HepG2 (cell line): Measurements from ENCODE around the gene UBFD1. TPM values are rescaled to one million over a fixed set of nuclear protein-coding genes. Genes with fewer than 3 reads are reported as not detected.

Experiments used
- BHLHE40 ChIP-seq: IDR thresholded peaks from 2 replicates; pipeline ENCODE4 v1.6.1; 2011; ENCODE audit warnings: low read length, improper control_type of control experiment
- CBX5 ChIP-seq: sonication (generic); formaldehyde crosslinking; IDR thresholded peaks from 2 replicates; pipeline ENCODE4 v1.4.0; 2020; ENCODE audit warnings: missing genetic modification reagents, borderline replicate concordance
- FIP1L1 ChIP-seq: fragments of 200-400 bp; formaldehyde crosslinking; IDR thresholded peaks from 2 replicates; pipeline ENCODE4 v1.6.1; 2018; ENCODE audit warnings: low read depth, mild to moderate bottlenecking, low read length, moderate library complexity, borderline replicate concordance; ENCODE audit not compliant: insufficient read depth
- GTF3A ChIP-seq: sonication (generic); formaldehyde crosslinking; conservative IDR thresholded peaks from 2 replicates; pipeline ENCODE4 v1.4.0; 2020; ENCODE audit warnings: mild to moderate bottlenecking, missing genetic modification reagents
- KAT7 ChIP-seq: IDR thresholded peaks from 2 replicates; pipeline ENCODE4 v1.6.1; 2018; ENCODE audit warnings: borderline replicate concordance, missing compliant biosample characterization
- KDM5A ChIP-seq: fragments of 200-600 bp; sonication (generic); IDR thresholded peaks from 2 replicates; pipeline ENCODE4 v1.7.0; 2018; ENCODE audit warnings: antibody characterized with exemption, mild to moderate bottlenecking, low read length, borderline replicate concordance
- KLF12 ChIP-seq: sonication (generic); formaldehyde crosslinking; IDR thresholded peaks from 2 replicates; pipeline ENCODE4 v1.4.0; 2020; ENCODE audit warnings: missing genetic modification reagents, borderline replicate concordance
- NFE2L1 ChIP-seq: sonication (generic); formaldehyde crosslinking; IDR thresholded peaks from 2 replicates; pipeline ENCODE4 v1.4.0; 2020; ENCODE audit warnings: missing genetic modification reagents, mild to moderate bottlenecking, borderline replicate concordance
- NR2F2 ChIP-seq: IDR thresholded peaks from 2 replicates; pipeline ENCODE4 v1.6.1; 2012; ENCODE audit warnings: low read depth, inconsistent platforms, borderline replicate concordance
- SIX4 ChIP-seq: sonication (generic); formaldehyde crosslinking; IDR thresholded peaks from 2 replicates; pipeline ENCODE4 v1.4.0; 2020; ENCODE audit warnings: missing genetic modification reagents
- SMYD3 ChIP-seq: sonication (generic); formaldehyde crosslinking; IDR thresholded peaks from 2 replicates; pipeline ENCODE4 v1.8.1; 2023; ENCODE audit warnings: mild to moderate bottlenecking, missing genetic modification reagents
- ZFP62 ChIP-seq: sonication (generic); formaldehyde crosslinking; IDR thresholded peaks from 2 replicates; pipeline ENCODE4 v1.4.0; 2020; ENCODE audit warnings: missing genetic modification reagents
- ZNF160 ChIP-seq: sonication (generic); formaldehyde crosslinking; IDR thresholded peaks from 2 replicates; pipeline ENCODE4 v1.8.0; 2022; ENCODE audit warnings: mild to moderate bottlenecking, inconsistent platforms, missing genetic modification reagents
- ZNF282 ChIP-seq: fragments of 450-650 bp; IDR thresholded peaks from 2 replicates; pipeline ENCODE4 v1.6.1; 2018; ENCODE audit not compliant: partially characterized antibody
- ZNF331 ChIP-seq: sonication (generic); formaldehyde crosslinking; IDR thresholded peaks from 2 replicates; pipeline ENCODE4 v1.4.0; 2020; ENCODE audit warnings: missing genetic modification reagents
- ZNF724P ChIP-seq: sonication (generic); formaldehyde crosslinking; IDR thresholded peaks from 2 replicates; pipeline ENCODE4 v1.8.0; 2022; ENCODE audit warnings: missing genetic modification reagents, borderline replicate concordance
- ZNF782 ChIP-seq: sonication (generic); formaldehyde crosslinking; IDR thresholded peaks from 2 replicates; pipeline ENCODE4 v1.4.0; 2020; ENCODE audit warnings: missing genetic modification reagents, mild to moderate bottlenecking, borderline replicate concordance
- polyA plus RNA-seq, 8 experiments: library from polyadenylated mRNA; depleted of rRNA in 3 of 8; stranded (reverse) in 7 of 8; unstranded in 1 of 8; fragments of >200 nt; fragmentation: Illumina TruSeq in 4 of 8; extraction: Trizol in 4 of 8; gene quantifications; 2 replicates each; pipeline versions ENCODE4 v1.2.1 to v1.2.3, GENCODE V29; 2011 to 2016; ENCODE audit warnings: low read depth in 4 of 8, missing spikeins in 1 of 8, mixed read lengths in 1 of 8; ENCODE audit not compliant: insufficient read depth in 1 of 8
- total RNA-seq, 5 experiments: library from RNA; depleted of rRNA; stranded (reverse); fragments of >200 nt; fragmentation: Illumina TruSeq; extraction: Trizol; gene quantifications; 2 replicates each; pipeline ENCODE4 v1.2.3, GENCODE V29; 2016; ENCODE audit warnings: low read depth in 1 of 5
- TF ChIP-seq, protein P1 (sequence below): sonication (generic); formaldehyde crosslinking; IDR thresholded peaks from 2 replicates; pipeline ENCODE4 v1.8.1; 2023; ENCODE audit warnings: mild to moderate bottlenecking, missing genetic modification reagents
- TF ChIP-seq, protein P2 (sequence below): IDR thresholded peaks from 2 replicates; pipeline ENCODE4 v1.6.1; 2016; ENCODE audit warnings: missing biosample characterization, missing genetic modification reagents, low read depth
- TF ChIP-seq, protein P3 (sequence below): sonication (generic); formaldehyde crosslinking; IDR thresholded peaks from 2 replicates; pipeline ENCODE4 v1.4.0; 2020; ENCODE audit warnings: mild to moderate bottlenecking, missing genetic modification reagents

The UBFD1 gene
- total and polyA plus RNA-seq, 2 of the 13 experiments (the other 11 are each of a cell fraction or from before 2014, with no cell fraction given): 100 to 111 TPM

DNA sequence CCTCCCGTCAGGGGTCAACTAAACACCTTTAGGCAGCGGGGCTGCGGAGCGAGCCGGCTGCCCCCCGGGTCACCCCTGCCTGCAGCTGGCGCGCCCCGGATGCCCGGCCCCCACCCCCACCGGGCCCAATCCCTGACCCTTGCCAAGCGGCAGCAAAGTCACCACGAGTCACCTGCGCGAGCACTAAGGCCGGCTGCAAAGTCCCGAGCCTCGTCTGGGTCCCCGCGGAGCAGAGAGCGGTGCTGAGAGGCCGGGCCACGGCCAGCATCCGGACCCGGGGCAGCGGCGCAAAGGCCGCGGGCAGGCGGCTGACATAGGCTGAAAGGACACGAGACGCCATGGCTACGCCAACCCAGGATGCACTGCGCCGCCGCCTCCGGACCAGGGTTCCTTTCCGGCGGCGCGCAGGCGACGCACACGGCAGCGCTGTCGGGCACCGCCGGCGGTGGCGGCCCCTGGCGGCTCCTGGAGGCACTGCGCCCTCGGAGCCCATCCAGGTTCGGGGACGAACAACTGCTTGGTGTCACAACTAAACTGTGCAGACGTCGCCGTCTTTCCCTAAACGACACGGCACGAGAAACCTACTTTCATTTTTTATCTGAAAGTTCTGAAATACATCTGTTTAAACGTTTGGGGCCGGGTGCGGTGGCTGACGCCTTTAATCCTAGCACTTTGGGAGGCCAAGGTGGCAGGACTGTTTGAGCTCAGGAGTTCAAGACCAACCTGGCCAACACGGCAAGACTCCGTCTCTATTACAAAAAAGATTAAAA, 38.6 kb downstream of the UBFD1 start, which contains the start of gene NDUFAB1 (continued):
- TF ChIP-seq KLF12 (peak; percentile 80), FIP1L1 (peak; percentile 59; the same call in 1 of the 2 replicates), ZNF282 (no peak), ZNF782 (no peak; the same call in 1 of the 2 replicates), SMYD3 (CRISPR knock-in tag) (no peak; the same call in 1 of the 2 replicates), KDM5A (peak; percentile 94), ZFP62 (CRISPR knock-in tag) (peak; percentile 99), GTF3A (CRISPR knock-in tag) (peak; percentile 79; the same call in 1 of the 2 replicates), KAT7 (CRISPR knock-in tag) (peak; percentile 98), NFE2L1 (CRISPR knock-in tag) (peak; percentile 90; the same call in 1 of the 2 replicates), ZNF331 (CRISPR knock-in tag) (peak; percentile 93), NR2F2 (peak; percentile 36; the same call in 1 of the 2 replicates), CBX5 (CRISPR knock-in tag) (peak; percentile 59; the same call in 1 of the 2 replicates), SIX4 (CRISPR knock-in tag) (peak; percentile 71), ZNF724P (CRISPR knock-in tag) (peak; percentile 98), ZNF160 (CRISPR knock-in tag) (peak; percentile 95), BHLHE40 (peak; percentile 59; the same call in 1 of the 2 replicates)
- TF ChIP-seq, protein P1, sequence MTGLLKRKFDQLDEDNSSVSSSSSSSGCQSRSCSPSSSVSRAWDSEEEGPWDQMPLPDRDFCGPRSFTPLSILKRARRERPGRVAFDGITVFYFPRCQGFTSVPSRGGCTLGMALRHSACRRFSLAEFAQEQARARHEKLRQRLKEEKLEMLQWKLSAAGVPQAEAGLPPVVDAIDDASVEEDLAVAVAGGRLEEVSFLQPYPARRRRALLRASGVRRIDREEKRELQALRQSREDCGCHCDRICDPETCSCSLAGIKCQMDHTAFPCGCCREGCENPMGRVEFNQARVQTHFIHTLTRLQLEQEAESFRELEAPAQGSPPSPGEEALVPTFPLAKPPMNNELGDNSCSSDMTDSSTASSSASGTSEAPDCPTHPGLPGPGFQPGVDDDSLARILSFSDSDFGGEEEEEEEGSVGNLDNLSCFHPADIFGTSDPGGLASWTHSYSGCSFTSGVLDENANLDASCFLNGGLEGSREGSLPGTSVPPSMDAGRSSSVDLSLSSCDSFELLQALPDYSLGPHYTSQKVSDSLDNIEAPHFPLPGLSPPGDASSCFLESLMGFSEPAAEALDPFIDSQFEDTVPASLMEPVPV (CRISPR knock-in tag): peak; percentile 96
- TF ChIP-seq, protein P2, sequence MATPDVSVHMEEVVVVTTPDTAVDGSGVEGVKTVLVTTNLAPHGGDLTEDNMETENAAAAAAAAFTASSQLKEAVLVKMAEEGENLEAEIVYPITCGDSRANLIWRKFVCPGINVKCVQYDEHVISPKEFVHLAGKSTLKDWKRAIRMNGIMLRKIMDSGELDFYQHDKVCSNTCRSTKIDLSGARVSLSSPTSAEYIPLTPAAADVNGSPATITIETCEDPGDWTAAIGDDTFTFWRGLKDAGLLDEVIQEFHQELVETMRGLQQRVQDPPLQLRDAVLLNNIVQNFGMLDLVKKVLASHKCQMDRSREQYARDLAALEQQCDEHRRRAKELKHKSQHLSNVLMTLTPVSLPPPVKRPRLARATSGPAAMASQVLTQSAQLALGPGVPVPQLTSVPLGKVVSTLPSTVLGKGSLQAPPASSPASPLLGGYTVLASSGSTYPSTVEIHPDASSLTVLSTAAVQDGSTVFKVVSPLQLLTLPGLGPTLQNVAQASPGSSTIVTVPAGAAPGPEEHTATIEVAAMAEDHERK: peak; percentile 97
- TF ChIP-seq, protein P3, sequence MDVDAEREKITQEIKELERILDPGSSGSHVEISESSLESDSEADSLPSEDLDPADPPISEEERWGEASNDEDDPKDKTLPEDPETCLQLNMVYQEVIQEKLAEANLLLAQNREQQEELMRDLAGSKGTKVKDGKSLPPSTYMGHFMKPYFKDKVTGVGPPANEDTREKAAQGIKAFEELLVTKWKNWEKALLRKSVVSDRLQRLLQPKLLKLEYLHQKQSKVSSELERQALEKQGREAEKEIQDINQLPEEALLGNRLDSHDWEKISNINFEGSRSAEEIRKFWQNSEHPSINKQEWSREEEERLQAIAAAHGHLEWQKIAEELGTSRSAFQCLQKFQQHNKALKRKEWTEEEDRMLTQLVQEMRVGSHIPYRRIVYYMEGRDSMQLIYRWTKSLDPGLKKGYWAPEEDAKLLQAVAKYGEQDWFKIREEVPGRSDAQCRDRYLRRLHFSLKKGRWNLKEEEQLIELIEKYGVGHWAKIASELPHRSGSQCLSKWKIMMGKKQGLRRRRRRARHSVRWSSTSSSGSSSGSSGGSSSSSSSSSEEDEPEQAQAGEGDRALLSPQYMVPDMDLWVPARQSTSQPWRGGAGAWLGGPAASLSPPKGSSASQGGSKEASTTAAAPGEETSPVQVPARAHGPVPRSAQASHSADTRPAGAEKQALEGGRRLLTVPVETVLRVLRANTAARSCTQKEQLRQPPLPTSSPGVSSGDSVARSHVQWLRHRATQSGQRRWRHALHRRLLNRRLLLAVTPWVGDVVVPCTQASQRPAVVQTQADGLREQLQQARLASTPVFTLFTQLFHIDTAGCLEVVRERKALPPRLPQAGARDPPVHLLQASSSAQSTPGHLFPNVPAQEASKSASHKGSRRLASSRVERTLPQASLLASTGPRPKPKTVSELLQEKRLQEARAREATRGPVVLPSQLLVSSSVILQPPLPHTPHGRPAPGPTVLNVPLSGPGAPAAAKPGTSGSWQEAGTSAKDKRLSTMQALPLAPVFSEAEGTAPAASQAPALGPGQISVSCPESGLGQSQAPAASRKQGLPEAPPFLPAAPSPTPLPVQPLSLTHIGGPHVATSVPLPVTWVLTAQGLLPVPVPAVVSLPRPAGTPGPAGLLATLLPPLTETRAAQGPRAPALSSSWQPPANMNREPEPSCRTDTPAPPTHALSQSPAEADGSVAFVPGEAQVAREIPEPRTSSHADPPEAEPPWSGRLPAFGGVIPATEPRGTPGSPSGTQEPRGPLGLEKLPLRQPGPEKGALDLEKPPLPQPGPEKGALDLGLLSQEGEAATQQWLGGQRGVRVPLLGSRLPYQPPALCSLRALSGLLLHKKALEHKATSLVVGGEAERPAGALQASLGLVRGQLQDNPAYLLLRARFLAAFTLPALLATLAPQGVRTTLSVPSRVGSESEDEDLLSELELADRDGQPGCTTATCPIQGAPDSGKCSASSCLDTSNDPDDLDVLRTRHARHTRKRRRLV (CRISPR knock-in tag): 0 out of 2 replicates have a peak, but pooled peaks have one; percentile 75
